Fibroblast of skin of right quadriceps (primary cell): ENCODE data around the gene MROH7.

Source experiments
- DNase-seq: peaks from one replicate; pipeline ENCODE4 v3.0.0-alpha.2; 2013

Gene MROH7

GRCh38 chr1:54653036-54653435 lies 11.4 kb downstream of the MROH7 start:
- peak; percentile 7 for DNase-seq

GRCh38 chr1:54658164-54658913 lies 16.8 kb downstream of the MROH7 start:
- DNase-seq = no peak

- no peak for DNase-seq
Observed at GRCh38 chr1:54663725-54664124, 22.1 kb downstream of the MROH7 start.

GRCh38 chr1:54664364-54664763 lies 22.8 kb downstream of the MROH7 start:
- no peak for DNase-seq

GRCh38 chr1:54665852-54666251 lies 24.3 kb downstream of the MROH7 start:
- no peak for DNase-seq

- DNase-seq = no peak
Observed at GRCh38 chr1:54666333-54666732, 24.7 kb downstream of the MROH7 start.

GRCh38 chr1:54667797-54668196 lies 26.2 kb downstream of the MROH7 start:
- no peak for DNase-seq

GRCh38 chr1:54668567-54668966 lies 27.0 kb downstream of the MROH7 start:
- no peak for DNase-seq

GRCh38 chr1:54671985-54672608 lies 30.5 kb downstream of the MROH7 start:
- DNase-seq = peak; percentile 31

- DNase-seq = no peak
Observed at GRCh38 chr1:54678776-54679643, 37.4 kb downstream of the MROH7 start.

GRCh38 chr1:54679706-54680105 lies 38.1 kb downstream of the MROH7 start:
- DNase-seq = no peak

GRCh38 chr1:54680387-54680786 lies 38.8 kb downstream of the MROH7 start:
- DNase-seq = no peak

GRCh38 chr1:54681358-54681757 lies 39.8 kb downstream of the MROH7 start:
- no peak for DNase-seq

GRCh38 chr1:54683453-54683852 lies 41.9 kb downstream of the MROH7 start:
- no peak for DNase-seq

- DNase-seq = no peak
Observed at GRCh38 chr1:54685335-54685905, 43.8 kb downstream of the MROH7 start.

- DNase-seq = no peak
Observed at GRCh38 chr1:54686155-54686554, 44.6 kb downstream of the MROH7 start.

GRCh38 chr1:54694771-54695170 lies 53.2 kb downstream of the MROH7 start:
- no peak for DNase-seq

GRCh38 chr1:54695221-54695620 lies 53.6 kb downstream of the MROH7 start:
- DNase-seq = no peak

- DNase-seq = no peak
Observed at GRCh38 chr1:54695764-54696163, 54.2 kb downstream of the MROH7 start.

GRCh38 chr1:54696262-54696661 lies 54.7 kb downstream of the MROH7 start:
- DNase-seq = no peak

GRCh38 chr1:54697896-54698295 lies 56.3 kb downstream of the MROH7 start:
- DNase-seq = no peak

GRCh38 chr1:54698346-54698745 lies 56.8 kb downstream of the MROH7 start:
- no peak for DNase-seq

GRCh38 chr1:54699936-54700525 lies 58.4 kb downstream of the MROH7 start:
- no peak for DNase-seq
